ENCODE data around the gene OR52D1. TPM values are rescaled to one million over a fixed set of nuclear protein-coding genes. Genes with fewer than 3 reads are reported as not detected.
A peak's percentile ranks its signal among the peaks of the same experiment; 100 is the strongest.

Gene OR52D1
- total RNA-seq, 1 donor from 2014 or later: not detected

DNA sequence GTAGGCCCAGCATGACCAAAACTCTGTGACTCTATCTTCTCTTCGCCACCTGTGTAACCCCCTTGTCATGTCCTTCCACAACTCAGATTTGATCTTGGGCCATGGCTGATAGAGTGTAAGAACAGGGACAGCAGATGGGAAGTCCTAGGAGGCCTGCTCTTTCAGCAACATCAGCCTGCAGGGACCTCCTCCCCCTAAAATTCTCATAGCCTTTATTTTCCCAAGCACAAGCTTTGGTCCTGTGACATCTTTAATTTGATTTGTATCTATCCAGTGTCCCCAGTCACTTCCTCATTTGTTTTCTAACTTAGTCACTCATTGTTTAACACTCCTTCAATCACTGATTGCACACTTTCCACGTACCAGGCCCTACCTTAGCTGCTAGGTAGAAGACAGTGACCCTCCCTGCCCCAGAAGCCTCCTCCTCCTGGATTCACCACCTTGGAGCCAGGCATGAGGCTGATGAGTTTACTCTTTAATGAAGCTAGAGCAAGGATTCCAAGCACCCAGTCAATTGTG, 16.0 kb downstream of the OR52D1 start:
- Mint-ChIP-seq H3K27me3 (no peaks in the 10 kb centered on the region), H3K9me3 (ENCODE audit: low read depth) (no peaks in the 10 kb centered on the region), H3K4me3 (ENCODE audit: low read depth) (no peak overlapping the region), H3K36me3 (ENCODE audit: insufficient read depth) (no peaks in the 10 kb centered on the region), H3K4me1 (ENCODE audit: low read depth) (no peaks in the 10 kb centered on the region), H3K27ac (peak overlapping the region; percentile 6)
- DNase-seq (ENCODE audit: low spot score, unreplicated experiment): no peak
- TF ChIP-seq, protein P1, sequence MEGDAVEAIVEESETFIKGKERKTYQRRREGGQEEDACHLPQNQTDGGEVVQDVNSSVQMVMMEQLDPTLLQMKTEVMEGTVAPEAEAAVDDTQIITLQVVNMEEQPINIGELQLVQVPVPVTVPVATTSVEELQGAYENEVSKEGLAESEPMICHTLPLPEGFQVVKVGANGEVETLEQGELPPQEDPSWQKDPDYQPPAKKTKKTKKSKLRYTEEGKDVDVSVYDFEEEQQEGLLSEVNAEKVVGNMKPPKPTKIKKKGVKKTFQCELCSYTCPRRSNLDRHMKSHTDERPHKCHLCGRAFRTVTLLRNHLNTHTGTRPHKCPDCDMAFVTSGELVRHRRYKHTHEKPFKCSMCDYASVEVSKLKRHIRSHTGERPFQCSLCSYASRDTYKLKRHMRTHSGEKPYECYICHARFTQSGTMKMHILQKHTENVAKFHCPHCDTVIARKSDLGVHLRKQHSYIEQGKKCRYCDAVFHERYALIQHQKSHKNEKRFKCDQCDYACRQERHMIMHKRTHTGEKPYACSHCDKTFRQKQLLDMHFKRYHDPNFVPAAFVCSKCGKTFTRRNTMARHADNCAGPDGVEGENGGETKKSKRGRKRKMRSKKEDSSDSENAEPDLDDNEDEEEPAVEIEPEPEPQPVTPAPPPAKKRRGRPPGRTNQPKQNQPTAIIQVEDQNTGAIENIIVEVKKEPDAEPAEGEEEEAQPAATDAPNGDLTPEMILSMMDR (IDR thresholded peaks at IDR 0.05; ENCODE audit: unreplicated experiment): no peak

- no peak for DNase-seq (ENCODE audit: low spot score, unreplicated experiment)
- H3K9me3 Mint-ChIP-seq (ENCODE audit: low read depth): no peaks in the 10 kb centered on the region
- H3K27me3 Mint-ChIP-seq: no peaks in the 10 kb centered on the region
- H3K36me3 Mint-ChIP-seq (ENCODE audit: insufficient read depth): no peaks in the 10 kb centered on the region
- no peaks in the 10 kb centered on the region for H3K4me1 Mint-ChIP-seq (ENCODE audit: low read depth)
- TF ChIP-seq, protein P1 (IDR thresholded peaks at IDR 0.05; ENCODE audit: unreplicated experiment): no peak
- H3K4me3 Mint-ChIP-seq (ENCODE audit: low read depth): no peak overlapping the region
- no peak overlapping the region for H3K27ac Mint-ChIP-seq
Observed at GRCh38 chr11:5505363-5506048, 17.0 kb downstream of the OR52D1 start.

DNA sequence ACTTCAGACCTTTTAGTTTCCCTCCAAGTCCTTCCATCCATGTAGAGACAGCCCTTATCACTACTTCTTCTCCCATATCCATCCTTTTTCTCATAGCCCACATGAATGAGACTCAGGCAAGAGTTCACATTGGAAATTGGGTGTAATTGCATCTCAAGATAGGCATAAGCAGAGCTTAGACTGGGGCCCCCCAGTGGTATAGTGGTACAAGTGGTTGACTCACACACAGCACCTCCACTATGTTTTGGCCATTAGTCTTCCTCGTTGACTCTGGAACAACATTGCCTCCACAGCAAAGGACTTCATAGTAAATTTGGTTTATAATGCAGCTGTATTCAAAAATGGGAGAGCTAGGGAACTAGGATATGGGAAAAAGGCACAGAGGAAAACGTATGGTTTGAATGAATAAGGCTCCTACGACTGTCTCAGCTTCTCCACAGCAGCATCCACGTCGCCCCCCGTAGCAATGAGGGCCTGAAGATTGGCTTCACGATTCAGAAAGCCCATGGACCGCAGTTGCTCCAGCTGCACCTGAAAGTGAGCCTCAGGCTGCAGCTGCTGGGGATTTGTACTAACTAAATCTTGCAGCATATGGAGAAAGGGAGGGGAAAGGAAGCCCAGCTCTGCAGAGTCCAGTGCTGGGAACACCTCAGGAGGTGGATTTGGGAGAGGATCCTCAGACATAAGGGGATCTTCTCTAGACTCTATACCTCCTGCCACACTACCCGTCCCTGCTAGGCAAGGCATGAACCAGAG, 18.9 kb downstream of the OR52D1 start:
- TF ChIP-seq, protein P1 (IDR thresholded peaks at IDR 0.05; ENCODE audit: unreplicated experiment): no peak
- Mint-ChIP-seq H3K36me3 (ENCODE audit: insufficient read depth) (no peaks in the 10 kb centered on the region), H3K27ac (no peak overlapping the region), H3K9me3 (ENCODE audit: low read depth) (no peaks in the 10 kb centered on the region), H3K4me3 (ENCODE audit: low read depth) (no peak overlapping the region), H3K27me3 (no peaks in the 10 kb centered on the region), H3K4me1 (ENCODE audit: low read depth) (no peaks in the 10 kb centered on the region)
- DNase-seq (ENCODE audit: low spot score, unreplicated experiment): no peak

DNA sequence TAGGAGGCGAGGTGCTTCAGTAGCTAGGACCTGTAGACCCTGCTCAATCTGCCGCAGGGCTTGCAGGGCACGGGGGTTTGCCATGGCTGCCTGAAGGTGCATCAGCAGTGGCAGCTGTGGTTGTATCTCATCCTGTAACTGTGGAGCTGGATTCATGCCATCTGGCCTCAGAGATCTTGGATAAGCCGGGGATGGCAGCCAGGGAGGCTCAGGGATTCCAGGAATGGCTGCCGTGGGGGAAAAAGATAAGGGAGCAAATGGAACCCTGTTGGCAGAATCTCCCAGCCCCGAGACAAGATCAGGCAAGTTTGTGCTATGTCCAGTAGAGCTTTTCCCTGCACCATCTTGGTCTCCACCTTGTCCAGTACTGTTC, 19.4 kb downstream of the OR52D1 start:
- H3K9me3 Mint-ChIP-seq (ENCODE audit: low read depth): no peaks in the 10 kb centered on the region
- no peaks in the 10 kb centered on the region for H3K4me1 Mint-ChIP-seq (ENCODE audit: low read depth)
- H3K4me3 Mint-ChIP-seq (ENCODE audit: low read depth): no peak overlapping the region
- H3K27me3 Mint-ChIP-seq: no peaks in the 10 kb centered on the region
- TF ChIP-seq, protein P1 (IDR thresholded peaks at IDR 0.05; ENCODE audit: unreplicated experiment): no peak
- no peak overlapping the region for H3K27ac Mint-ChIP-seq
- no peak for DNase-seq (ENCODE audit: low spot score, unreplicated experiment)
- H3K36me3 Mint-ChIP-seq (ENCODE audit: insufficient read depth): no peaks in the 10 kb centered on the region

DNA sequence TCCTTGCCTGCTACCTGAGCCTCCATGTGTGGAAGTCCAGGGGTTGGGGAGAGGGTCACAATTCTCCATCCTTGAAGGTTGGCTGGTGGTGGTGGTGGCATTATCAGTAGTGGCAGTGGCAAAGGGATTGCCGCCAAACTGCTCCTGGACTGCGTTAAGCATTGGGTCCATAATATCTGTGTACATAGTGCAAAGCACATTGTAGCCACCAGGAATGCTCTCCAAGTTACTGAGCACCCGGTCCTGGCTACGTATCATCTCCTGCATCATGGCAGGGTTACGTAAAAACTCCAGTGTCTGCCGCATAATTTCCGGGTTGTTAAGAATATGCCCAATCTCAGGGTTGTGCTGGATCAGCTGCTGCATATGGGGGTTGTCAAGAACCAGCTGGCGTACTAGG, 20.1 kb downstream of the OR52D1 start:
- H3K9me3 Mint-ChIP-seq (ENCODE audit: low read depth): no peaks in the 10 kb centered on the region
- no peak for DNase-seq (ENCODE audit: low spot score, unreplicated experiment)
- H3K4me3 Mint-ChIP-seq (ENCODE audit: low read depth): no peak overlapping the region
- H3K4me1 Mint-ChIP-seq (ENCODE audit: low read depth): no peaks in the 10 kb centered on the region
- no peaks in the 10 kb centered on the region for H3K36me3 Mint-ChIP-seq (ENCODE audit: insufficient read depth)
- H3K27ac Mint-ChIP-seq: no peak overlapping the region
- TF ChIP-seq, protein P1 (IDR thresholded peaks at IDR 0.05; ENCODE audit: unreplicated experiment): no peak
- no peaks in the 10 kb centered on the region for H3K27me3 Mint-ChIP-seq

Data from progenitor cell of endocrine pancreas (in vitro differentiated cells).